Stimulated activated naive CD8-positive, alpha-beta T cell treated with anti-CD3 and anti-CD28 coated beads, Interleukin-15, Interleukin-2, amounts not matched to agents 100 ng/mL and 50 ng/mL, for 24 hours (primary cell): ENCODE measurements around the gene NRARP.

ENCODE experiments used
- H3K27ac Mint-ChIP-seq: one replicate; pipeline ENCODE4 v1.8.0; 2021; ENCODE audit warnings: mild to moderate bottlenecking, mixed read lengths
- H3K27me3 Mint-ChIP-seq: one replicate; pipeline ENCODE4 v1.8.0; 2021; ENCODE audit warnings: mixed read lengths
- H3K36me3 Mint-ChIP-seq: one replicate; pipeline ENCODE4 v1.8.0; 2021; ENCODE audit warnings: low read depth, mixed read lengths
- H3K4me1 Mint-ChIP-seq: one replicate; pipeline ENCODE4 v1.8.0; 2021; ENCODE audit warnings: low read depth, mixed read lengths
- H3K4me3 Mint-ChIP-seq: one replicate; pipeline ENCODE4 v1.8.0; 2021; ENCODE audit warnings: mild to moderate bottlenecking, mixed read lengths
- H3K9me3 Mint-ChIP-seq: one replicate; pipeline ENCODE4 v1.8.0; 2021; ENCODE audit warnings: mixed read lengths

The NRARP gene

GRCh38 chr9:137279741-137280473 is 22.2 kb downstream of the NRARP start:
- Mint-ChIP-seq H3K4me3 (no peak overlapping the region), H3K9me3 (no peaks in the 10 kb centered on the region), H3K36me3 (peaks cover 4% of the 10 kb centered on the region), H3K27me3 (no peaks in the 10 kb centered on the region), H3K27ac (no peak overlapping the region), H3K4me1 (peaks cover 8% of the 10 kb centered on the region)

- Mint-ChIP-seq H3K27ac (no peak overlapping the region), H3K4me1 (peaks cover 12% of the 10 kb centered on the region), H3K4me3 (no peak overlapping the region), H3K36me3 (peaks cover 4% of the 10 kb centered on the region), H3K9me3 (no peaks in the 10 kb centered on the region), H3K27me3 (no peaks in the 10 kb centered on the region)
These were observed 23.1 kb downstream of the NRARP start for GRCh38 chr9:137278721-137279711.

- H3K27ac Mint-ChIP-seq: peak overlapping the region; percentile 58
- H3K4me3 Mint-ChIP-seq: peak overlapping the region; percentile 82
These were observed 23.9 kb downstream of the NRARP start for GRCh38 chr9:137278061-137278701.

GRCh38 chr9:137277329-137278041 is 24.6 kb downstream of the NRARP start, which contains the start of gene TOR4A:
Gene TOR4A (plus strand): TSS chr9:137277726. CDS start chr9:137278690, 964 bp downstream.
- Mint-ChIP-seq H3K27me3 (no peaks in the 10 kb centered on the region), H3K27ac (peak within 1 kb of the TSS; percentile 63), H3K36me3 (peaks cover 4% of the 10 kb centered on the region), H3K4me1 (peaks cover 10% of the 10 kb centered on the region), H3K9me3 (no peaks in the 10 kb centered on the region), H3K4me3 (peak within 1 kb of the TSS; percentile 82)

More at GRCh38 chr9:137278061-137278701, 23.9 kb downstream of the NRARP start:
- Mint-ChIP-seq H3K9me3 (no peaks in the 10 kb centered on the region), H3K27me3 (no peaks in the 10 kb centered on the region), H3K4me1 (peaks cover 12% of the 10 kb centered on the region), H3K36me3 (peaks cover 4% of the 10 kb centered on the region)

- Mint-ChIP-seq H3K27ac (peak overlapping the region; percentile 63), H3K27me3 (no peaks in the 10 kb centered on the region), H3K4me1 (peaks cover 8% of the 10 kb centered on the region), H3K9me3 (no peaks in the 10 kb centered on the region), H3K36me3 (peaks cover 4% of the 10 kb centered on the region), H3K4me3 (peak overlapping the region; percentile 75)
These were observed 25.4 kb downstream of the NRARP start for GRCh38 chr9:137276473-137277328.

- Mint-ChIP-seq H3K4me1 (peaks cover 16% of the 10 kb centered on the region), H3K9me3 (no peaks in the 10 kb centered on the region), H3K27ac (no peak overlapping the region), H3K36me3 (peaks cover 11% of the 10 kb centered on the region), H3K27me3 (no peaks in the 10 kb centered on the region), H3K4me3 (peak overlapping the region; percentile 1)
These were observed 26.2 kb downstream of the NRARP start for GRCh38 chr9:137275588-137276472.

GRCh38 chr9:137275203-137275587 is 26.9 kb downstream of the NRARP start:
- Mint-ChIP-seq H3K27ac (no peak overlapping the region), H3K27me3 (no peaks in the 10 kb centered on the region)

GRCh38 chr9:137273611-137274320 is 28.3 kb downstream of the NRARP start:
- Mint-ChIP-seq H3K27me3 (no peaks in the 10 kb centered on the region), H3K4me3 (no peak overlapping the region), H3K27ac (no peak overlapping the region), H3K36me3 (peaks cover 16% of the 10 kb centered on the region), H3K9me3 (no peaks in the 10 kb centered on the region), H3K4me1 (peaks cover 17% of the 10 kb centered on the region)

More at GRCh38 chr9:137275203-137275587, 26.9 kb downstream of the NRARP start:
- peaks cover 16% of the 10 kb centered on the region for H3K4me1 Mint-ChIP-seq
- H3K9me3 Mint-ChIP-seq: no peaks in the 10 kb centered on the region
- peaks cover 11% of the 10 kb centered on the region for H3K36me3 Mint-ChIP-seq
- peak overlapping the region; percentile 1 for H3K4me3 Mint-ChIP-seq

GRCh38 chr9:137273095-137273490 is 29.0 kb downstream of the NRARP start:
- Mint-ChIP-seq H3K27me3 (no peaks in the 10 kb centered on the region), H3K4me1 (peaks cover 20% of the 10 kb centered on the region), H3K9me3 (no peaks in the 10 kb centered on the region), H3K36me3 (peaks cover 20% of the 10 kb centered on the region), H3K27ac (no peak overlapping the region), H3K4me3 (no peak overlapping the region)

- Mint-ChIP-seq H3K9me3 (no peaks in the 10 kb centered on the region), H3K36me3 (peaks cover 24% of the 10 kb centered on the region), H3K27ac (no peak overlapping the region), H3K4me1 (peaks cover 24% of the 10 kb centered on the region), H3K27me3 (no peaks in the 10 kb centered on the region), H3K4me3 (no peak overlapping the region)
These were observed 29.6 kb downstream of the NRARP start for GRCh38 chr9:137272241-137273094.

- Mint-ChIP-seq H3K9me3 (no peaks in the 10 kb centered on the region), H3K27me3 (no peaks in the 10 kb centered on the region), H3K36me3 (peaks cover 31% of the 10 kb centered on the region), H3K27ac (no peak overlapping the region), H3K4me3 (no peak overlapping the region), H3K4me1 (peaks cover 19% of the 10 kb centered on the region)
These were observed 30.4 kb downstream of the NRARP start for GRCh38 chr9:137271696-137272076.
